Fibroblast of lung (primary cell): ENCODE measurements around the gene POLR1D.

ENCODE experiments used
- EZH2 ChIP-seq: IDR thresholded peaks from 2 replicates; pipeline ENCODE4 v1.5.1; 2012; ENCODE audit warnings: low read length, control low read depth, mild to moderate bottlenecking; ENCODE audit errors: missing control alignments
- TF ChIP-seq, protein P1 (sequence below), 2 donors: IDR thresholded peaks in 1 of 2; conservative IDR thresholded peaks in 1 of 2; 1 replicate in 1 of 2; 2 replicates in 1 of 2; pipeline ENCODE4 v1.5.1; 2011 to 2012; ENCODE audit warnings: low read length in 2 of 2, control low read depth in 1 of 2, inconsistent platforms in 1 of 2, low read depth in 1 of 2, mild to moderate bottlenecking in 1 of 2

DNA sequence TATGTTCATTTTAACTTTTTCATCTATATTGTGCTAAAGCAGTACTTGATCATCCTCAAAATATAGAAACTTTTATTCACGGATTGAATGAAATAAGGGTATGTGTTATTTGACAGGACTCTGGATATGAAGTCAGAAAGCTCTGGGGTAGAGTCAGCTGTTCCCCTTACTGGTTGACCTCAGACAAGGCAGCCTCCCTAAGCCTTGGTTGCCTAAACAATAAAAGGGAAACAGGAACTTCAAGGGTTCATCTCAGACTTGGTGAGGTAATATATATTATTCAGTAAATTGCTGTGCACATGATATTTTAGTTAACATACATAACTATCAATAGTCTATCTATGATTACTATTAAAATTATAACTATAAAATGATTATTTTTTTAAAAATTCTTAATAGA is 13.6 kb downstream of the POLR1D start:
- TF ChIP-seq, protein P1, sequence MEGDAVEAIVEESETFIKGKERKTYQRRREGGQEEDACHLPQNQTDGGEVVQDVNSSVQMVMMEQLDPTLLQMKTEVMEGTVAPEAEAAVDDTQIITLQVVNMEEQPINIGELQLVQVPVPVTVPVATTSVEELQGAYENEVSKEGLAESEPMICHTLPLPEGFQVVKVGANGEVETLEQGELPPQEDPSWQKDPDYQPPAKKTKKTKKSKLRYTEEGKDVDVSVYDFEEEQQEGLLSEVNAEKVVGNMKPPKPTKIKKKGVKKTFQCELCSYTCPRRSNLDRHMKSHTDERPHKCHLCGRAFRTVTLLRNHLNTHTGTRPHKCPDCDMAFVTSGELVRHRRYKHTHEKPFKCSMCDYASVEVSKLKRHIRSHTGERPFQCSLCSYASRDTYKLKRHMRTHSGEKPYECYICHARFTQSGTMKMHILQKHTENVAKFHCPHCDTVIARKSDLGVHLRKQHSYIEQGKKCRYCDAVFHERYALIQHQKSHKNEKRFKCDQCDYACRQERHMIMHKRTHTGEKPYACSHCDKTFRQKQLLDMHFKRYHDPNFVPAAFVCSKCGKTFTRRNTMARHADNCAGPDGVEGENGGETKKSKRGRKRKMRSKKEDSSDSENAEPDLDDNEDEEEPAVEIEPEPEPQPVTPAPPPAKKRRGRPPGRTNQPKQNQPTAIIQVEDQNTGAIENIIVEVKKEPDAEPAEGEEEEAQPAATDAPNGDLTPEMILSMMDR (conservative IDR thresholded peaks at IDR 0.05 in 1 of 2, IDR thresholded peaks at IDR 0.05 in 1 of 2; ENCODE audit: low read depth in 1 of 2, low read length in 2 of 2), result no peak
- no peak for TF ChIP-seq EZH2
